Ramos (cell line): ENCODE results near the gene IL12A.

Experiments used
- in situ Hi-C: fragments of 300-500 bp; cut with MboI; formaldehyde crosslinking; loops from one replicate; pipeline ENCODE4 v1.14.3; 2022; ENCODE audit warnings: low sequenced_read_pairs; ENCODE audit not compliant: unreplicated experiment

IL12A gene

GRCh38 chr3:159988617-159989271 lies at the start of gene IL12A:
IL12A (plus strand) TSS chr3:159988835.
- in situ Hi-C loops = no loop called here

DNA sequence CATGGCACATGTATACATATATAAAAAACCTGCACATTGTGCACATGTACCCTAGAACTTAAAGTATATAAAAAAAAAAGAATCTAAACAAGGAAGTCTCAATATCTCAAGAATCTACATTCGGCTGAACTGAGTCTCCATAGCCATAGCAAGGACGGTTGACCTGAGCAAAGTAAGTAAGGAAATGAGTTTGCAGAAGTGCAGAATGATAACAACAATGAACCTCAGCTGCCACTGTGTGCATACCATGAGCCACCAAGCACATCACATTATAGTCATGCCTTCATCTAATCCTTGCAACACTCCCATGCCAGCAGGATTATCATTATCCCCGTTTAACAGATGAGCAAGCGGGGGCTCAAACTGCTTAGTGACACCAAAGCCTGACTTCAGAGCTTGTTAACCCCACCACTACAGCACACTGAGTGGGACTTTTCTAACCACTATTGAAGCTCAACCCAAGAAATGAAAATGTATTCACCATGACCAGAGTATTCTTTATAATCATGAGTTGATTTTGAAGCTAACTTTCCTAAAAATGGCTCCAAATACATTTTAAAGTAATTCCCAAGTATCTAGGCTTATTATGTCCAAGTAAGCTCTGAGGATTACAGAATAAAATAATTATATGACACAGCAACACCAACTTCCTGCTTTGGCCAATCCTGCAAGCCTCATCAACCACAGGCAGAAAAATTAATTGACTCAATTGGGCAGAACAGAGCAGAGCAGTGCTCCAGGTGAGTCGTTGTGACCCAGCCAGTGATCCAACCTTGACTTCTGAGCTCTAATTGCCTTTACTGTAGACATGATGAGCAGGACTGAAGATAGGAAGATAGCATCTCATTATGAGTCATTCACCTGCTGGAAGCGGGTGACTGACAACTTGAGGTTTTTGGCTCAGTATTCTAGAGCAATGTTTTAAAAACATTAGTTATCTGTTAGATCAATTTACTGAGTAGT lies 47.3 kb upstream of the IL12A start:
- in situ Hi-C loops = no loop called here

DNA sequence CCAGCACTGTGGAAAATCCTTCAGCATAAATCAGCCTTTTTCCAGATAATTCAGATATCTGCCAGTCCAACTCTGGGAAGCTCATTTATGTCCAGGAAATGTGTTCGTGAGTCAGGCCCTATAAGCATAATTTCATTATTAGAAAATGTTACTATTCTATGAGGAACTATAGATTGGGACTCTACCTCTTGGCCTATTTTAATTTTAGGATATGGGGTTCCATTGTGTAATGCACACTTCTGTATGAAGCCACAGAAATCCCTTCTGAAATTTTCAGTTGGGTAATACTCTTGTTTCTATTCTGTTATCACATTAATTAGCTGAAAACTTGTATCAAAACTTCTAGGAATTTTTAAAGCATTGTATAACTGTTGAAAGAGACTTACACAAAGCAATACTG lies 43.9 kb upstream of the IL12A start:
- in situ Hi-C loops = no loop called here

- in situ Hi-C loops = no loop called here
Observed at GRCh38 chr3:159945930-159946329, 42.7 kb upstream of the IL12A start.

DNA sequence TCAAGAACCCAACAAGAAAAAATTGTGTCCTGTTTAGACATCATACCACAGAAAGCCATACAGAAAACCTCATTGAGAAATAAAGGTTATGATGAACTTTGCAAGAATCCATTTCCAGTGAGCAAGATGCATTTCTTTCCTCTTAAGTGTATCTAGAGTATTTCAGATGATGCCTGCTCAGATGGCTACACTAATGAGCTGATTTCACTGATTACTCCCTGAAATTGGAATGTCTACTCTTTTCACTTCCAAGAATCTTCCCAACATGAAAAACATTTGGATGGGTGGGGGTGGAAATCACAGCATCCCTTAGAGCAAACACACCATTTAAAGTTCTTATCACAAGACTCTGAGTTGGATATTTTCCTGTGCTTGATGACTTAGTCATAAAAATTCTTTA lies 41.4 kb upstream of the IL12A start:
- in situ Hi-C loops = no loop called here

DNA sequence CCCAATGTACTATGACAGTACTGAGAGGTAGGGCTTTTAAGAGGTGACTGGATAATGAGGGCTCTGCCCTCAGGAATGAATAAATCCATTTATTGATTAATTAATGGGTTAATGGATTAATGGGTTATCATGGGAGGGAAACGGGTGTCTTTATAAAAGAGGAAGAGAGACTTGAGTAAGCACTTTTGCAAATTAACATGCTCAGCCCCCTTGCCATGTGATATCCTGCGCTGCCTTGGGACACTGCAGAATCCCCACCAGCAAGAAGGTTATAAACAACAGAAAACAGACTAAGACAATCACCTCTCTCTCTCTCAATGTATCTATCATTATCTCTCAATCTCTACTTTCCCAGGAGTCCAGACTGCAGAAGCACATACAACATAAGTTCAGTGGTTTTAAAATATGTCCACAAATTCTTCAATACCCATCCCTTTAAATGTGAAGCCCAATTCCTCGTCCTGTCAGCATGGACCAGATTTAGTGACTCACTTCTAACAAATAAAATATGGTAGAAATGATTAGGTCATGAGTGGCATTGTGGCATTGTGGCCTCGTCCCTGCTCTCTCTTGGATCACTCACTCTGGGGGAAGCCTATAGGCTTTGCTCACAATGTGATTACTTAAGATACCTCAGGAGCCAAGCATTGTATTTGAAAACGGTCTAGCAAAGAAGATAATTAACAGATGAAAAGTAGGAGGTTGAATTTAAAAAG lies 40.0 kb upstream of the IL12A start:
- in situ Hi-C loops = no loop called here

GRCh38 chr3:159950156-159950898 lies 38.3 kb upstream of the IL12A start:
- in situ Hi-C loops = no loop called here

DNA sequence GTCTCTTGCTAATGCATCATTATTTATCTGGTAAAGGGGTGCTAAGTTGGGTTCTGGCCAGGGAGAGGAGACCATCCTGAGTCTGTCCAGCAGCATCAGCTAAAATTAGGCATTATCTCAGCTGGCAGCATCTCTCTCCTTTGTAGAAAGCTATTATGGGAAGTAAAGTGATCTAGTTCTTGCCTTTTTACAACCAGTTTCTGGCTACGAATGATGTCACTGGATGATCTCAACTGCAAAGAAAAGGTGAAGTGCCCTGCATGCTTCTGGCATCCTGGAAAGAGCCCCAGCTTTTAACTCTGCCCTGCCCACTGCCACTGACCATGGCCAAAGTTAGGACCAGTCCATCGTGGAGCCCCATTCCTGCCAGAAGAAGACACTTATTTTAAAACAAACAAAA lies 37.1 kb upstream of the IL12A start:
- in situ Hi-C loops = no loop called here

DNA sequence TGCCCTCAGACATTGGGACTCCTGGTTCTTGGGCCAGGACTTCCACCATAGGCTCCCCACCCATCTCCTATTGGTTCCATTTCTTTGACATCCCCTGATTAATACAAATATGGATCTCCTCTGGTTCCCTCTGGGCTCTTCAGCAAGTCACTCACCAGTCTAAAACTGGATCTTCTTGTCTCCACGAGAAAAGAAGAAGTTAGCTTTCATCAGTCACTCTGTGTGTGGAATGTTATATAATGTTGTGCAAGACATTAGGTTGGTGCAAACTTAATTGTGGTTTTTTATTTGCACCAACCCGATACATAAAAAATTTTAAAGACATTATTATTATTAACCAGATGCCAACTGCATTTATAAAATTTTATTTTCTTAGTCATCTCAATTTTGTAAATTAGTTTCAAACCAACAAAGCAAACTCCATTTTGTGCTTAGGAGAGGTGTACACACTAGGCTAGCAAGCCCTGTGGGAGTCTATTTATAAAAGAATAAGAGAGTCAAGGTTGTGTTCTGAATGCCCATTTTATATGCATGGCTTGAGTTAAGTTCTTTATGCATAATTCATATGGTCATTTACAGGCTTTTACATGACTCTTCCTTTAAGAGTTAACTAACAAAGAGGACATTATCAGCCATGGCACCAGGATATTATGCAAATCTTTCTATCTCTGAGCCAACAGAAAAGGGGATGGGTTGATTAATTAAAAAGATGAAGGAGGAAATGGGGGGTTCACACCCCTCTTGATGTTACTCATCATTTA lies 35.1 kb upstream of the IL12A start:
- in situ Hi-C loops = no loop called here

DNA sequence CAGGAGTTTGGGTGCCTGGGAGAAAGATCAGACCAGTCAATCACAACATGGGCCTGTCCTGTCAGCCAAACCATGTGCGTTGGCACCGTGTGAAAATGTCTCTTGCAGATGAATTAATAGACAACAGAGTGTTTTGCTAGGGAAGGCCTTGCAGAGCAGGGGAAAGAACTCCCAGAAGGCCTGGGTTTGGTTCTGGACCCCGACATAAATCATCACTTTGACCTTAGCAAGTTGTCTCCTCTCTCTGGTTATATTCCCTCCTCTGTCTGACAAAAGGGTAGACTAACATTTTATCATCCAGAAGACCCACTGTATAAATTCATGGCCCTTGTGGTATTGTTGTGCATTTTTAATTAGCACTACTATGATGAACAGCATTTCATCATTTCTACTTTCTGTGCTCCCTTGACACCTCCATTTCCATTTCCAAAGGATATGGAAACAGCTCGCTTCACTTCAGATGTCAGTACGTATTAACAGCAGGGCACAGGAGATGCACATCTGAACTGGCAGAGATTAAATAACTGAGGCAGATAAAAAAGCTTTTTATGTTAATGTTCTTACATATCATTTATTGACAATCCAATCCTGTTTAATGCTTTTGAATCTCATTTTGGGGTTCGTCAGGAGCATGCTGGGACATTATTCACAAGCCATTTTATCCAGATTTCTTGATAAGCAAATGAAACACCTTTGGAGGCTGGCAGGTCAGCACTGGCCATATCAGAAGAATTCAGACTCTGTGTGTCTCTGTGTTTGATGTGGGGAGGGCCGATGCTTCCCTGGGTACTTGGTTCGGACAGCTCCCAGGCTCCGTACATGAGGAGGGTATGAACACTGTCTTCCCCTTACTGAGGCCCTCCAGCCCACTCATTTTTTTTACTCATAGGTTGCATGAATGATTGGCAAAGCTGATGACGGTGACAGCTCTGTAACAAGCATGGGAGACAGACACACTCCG lies 28.2 kb upstream of the IL12A start:
- in situ Hi-C loops = no loop called here

GRCh38 chr3:159964166-159964973 lies 24.3 kb upstream of the IL12A start:
- in situ Hi-C loops = no loop called here

- in situ Hi-C loops = no loop called here
Observed at GRCh38 chr3:159971311-159971710, 17.3 kb upstream of the IL12A start.

DNA sequence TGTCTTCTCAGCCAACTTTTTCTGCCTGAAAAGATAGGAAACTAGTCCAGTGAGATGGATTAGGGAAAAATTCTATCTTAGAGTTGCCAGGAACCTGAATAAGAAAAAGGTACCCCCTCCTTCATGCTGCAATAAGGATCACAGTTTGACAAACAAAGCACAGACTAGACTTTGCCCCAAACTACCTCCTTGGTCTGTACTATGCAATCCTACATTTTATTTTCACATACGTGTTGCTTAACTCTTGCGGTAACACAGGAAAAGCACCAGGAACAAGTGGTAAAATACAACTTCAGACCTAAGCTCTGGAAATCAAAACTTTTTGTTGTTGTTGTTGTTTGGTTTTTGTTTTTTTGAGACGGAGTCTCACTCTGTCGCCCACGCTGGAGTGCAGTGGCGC lies 11.3 kb upstream of the IL12A start:
- in situ Hi-C loops = no loop called here

GRCh38 chr3:159978353-159978752 lies 10.3 kb upstream of the IL12A start:
- in situ Hi-C loops = no loop called here

- in situ Hi-C loops = no loop called here
Observed at GRCh38 chr3:159978918-159979703, 9.5 kb upstream of the IL12A start.

DNA sequence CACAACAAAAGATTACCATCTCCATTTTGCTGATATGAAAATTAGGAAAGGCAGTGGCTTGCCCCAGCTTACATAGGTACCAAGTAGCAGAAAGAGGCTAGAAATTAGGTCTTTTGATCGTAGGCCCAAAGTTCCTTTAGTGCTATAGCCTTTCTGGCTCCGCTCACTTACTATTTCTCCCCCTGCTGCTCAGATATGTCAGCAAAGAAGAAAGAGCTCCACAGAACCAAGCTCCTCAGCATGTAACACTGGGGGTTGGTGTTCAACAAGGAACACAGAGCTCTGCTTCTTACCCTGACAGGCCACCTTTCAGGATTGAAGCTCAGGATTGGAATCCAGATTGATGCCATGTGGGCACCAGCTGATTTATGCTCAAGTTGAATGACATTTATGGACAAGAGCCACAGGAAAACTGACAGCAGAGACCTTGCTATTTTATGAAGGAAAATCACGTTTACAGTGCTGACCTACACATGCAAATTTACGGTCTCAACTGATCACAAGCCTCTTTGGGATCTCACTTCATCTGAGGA lies 6.1 kb upstream of the IL12A start:
- in situ Hi-C loops = no loop called here

GRCh38 chr3:159987291-159987711 lies 1.3 kb upstream of the IL12A start:
- in situ Hi-C loops = no loop called here
